Measurements from ENCODE around the gene C2orf76.
"Not testable (repeated sequence)": the region's sequence is repeated elsewhere in the genome, so short reads cannot be mapped to it uniquely, and the experiment has no call there.

C2orf76 gene

DNA sequence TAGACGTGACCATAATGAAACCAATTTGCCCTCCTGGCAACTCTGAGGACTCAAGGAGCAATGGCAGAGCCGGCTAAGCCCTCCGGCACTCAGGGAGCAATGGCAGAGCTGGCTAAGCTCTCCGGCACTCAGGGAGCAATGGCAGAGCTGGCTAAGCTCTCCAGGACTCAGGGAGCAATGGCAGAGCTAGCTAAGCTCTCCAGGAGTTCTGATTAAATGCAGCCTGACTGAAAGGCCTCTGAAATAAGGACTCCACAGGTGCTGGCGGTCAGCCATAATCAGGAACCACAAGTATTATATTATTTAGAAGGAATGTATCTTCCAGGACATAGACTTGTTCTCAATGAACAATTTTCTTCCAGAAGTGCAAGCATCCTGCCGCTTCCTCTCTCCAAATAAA lies 65.2 kb downstream of the C2orf76 start:
- no peak for DNase-seq (ENCODE audit: extremely low read depth in 1 of 2, low read depth in 1 of 2)

GRCh38 chr2:119295688-119296375 lies 70.8 kb downstream of the C2orf76 start:
- DNase-seq (ENCODE audit: extremely low read depth in 1 of 2, low read depth in 1 of 2), result no peak

DNA sequence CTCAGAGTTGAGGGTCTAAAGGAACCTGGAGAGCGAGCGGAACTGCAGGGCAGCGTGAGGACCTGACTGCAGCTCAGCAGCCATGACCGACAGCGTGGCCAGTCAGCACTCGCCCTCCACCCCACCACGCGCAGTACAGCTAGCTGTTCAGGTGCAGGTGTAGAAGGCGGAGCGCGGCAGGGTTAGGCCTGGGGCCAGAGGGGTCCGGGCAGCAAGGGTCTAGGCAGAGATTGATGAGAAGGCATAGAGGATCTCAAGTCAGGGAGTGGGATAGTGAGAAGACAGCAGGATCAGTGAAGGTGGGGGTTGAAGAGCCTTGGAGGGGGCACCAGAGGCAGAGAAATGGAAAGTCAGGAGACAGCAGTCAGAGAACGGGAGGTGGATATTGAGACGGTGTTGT lies 72.0 kb downstream of the C2orf76 start:
- no peak for DNase-seq (ENCODE audit: extremely low read depth in 1 of 2, low read depth in 1 of 2)

GRCh38 chr2:119293900-119294299 lies 72.7 kb downstream of the C2orf76 start:
- no peak for DNase-seq (ENCODE audit: extremely low read depth in 1 of 2, low read depth in 1 of 2)

GRCh38 chr2:119293254-119293653 lies 73.4 kb downstream of the C2orf76 start:
- no peak for DNase-seq (ENCODE audit: extremely low read depth in 1 of 2, low read depth in 1 of 2)

- no peak for DNase-seq (ENCODE audit: extremely low read depth in 1 of 2, low read depth in 1 of 2)
Observed at GRCh38 chr2:119292226-119292625, 74.4 kb downstream of the C2orf76 start.

DNA sequence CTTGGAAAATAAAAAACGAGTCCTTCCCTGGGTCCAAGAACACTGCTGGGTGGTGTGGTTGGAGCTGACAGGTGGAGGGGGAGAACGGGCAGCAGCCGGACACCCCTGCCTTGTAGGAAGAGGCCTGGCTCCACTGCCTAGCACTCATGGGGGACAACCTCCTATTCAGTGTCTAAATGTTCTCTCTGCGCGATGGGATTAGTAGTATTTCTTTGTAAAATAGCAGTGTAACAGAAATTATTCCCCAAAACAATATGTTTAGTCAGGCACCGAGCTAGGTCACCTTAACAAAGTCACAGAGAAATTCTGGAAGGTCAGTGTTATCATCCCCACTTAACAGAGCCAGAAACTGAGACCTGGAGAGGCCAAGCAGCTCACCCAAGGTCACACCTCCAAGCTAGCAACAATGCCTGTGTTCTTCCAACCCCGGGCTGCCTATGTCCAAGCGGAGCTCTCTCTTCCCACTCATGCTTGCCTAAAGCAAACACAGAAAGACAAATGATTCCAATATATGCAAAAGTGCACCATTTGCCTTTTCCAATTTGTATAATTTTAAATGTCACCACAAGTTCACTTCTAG lies 75.0 kb downstream of the C2orf76 start:
- DNase-seq (ENCODE audit: extremely low read depth in 1 of 2, low read depth in 1 of 2), result no peak

- peak; percentile 5 to 53 for DNase-seq (ENCODE audit: extremely low read depth in 1 of 2, low read depth in 1 of 2)
Observed at GRCh38 chr2:119290859-119291587, 75.6 kb downstream of the C2orf76 start.

GRCh38 chr2:119289642-119290041 lies 77.0 kb downstream of the C2orf76 start:
- DNase-seq (ENCODE audit: extremely low read depth in 1 of 2, low read depth in 1 of 2), result no peak

DNA sequence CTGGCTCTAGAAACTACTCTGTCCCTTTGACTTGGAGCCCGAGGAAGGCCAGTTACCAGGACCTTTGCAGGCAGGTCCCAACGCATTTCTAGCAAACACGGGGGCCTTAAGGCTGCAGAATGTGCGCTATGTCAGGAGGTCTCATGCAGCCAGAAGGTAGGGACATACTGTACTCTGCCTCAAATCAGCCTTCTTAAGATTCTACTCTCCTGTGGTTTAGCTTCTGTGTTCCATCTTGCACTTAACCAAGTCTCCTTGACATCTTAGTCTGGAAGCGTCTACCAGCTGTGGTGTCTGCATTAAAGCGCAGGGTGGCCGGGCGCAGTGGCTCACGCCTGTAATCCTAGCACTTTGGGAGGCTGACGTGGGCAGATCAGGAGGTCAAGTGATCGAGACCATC lies 77.5 kb downstream of the C2orf76 start:
- no peak for DNase-seq (ENCODE audit: extremely low read depth in 1 of 2, low read depth in 1 of 2)

GRCh38 chr2:119288576-119288975 lies 78.1 kb downstream of the C2orf76 start:
- DNase-seq (ENCODE audit: extremely low read depth in 1 of 2, low read depth in 1 of 2), result no peak

- DNase-seq (ENCODE audit: extremely low read depth in 1 of 2, low read depth in 1 of 2), result no peak
Observed at GRCh38 chr2:119286661-119287060, 80.0 kb downstream of the C2orf76 start.

- DNase-seq (ENCODE audit: extremely low read depth in 1 of 2, low read depth in 1 of 2), result no peak
Observed at GRCh38 chr2:119283873-119284331, 82.7 kb downstream of the C2orf76 start.

GRCh38 chr2:119282996-119283511 lies 83.6 kb downstream of the C2orf76 start:
- no peak for DNase-seq (ENCODE audit: extremely low read depth in 1 of 2, low read depth in 1 of 2)

DNA sequence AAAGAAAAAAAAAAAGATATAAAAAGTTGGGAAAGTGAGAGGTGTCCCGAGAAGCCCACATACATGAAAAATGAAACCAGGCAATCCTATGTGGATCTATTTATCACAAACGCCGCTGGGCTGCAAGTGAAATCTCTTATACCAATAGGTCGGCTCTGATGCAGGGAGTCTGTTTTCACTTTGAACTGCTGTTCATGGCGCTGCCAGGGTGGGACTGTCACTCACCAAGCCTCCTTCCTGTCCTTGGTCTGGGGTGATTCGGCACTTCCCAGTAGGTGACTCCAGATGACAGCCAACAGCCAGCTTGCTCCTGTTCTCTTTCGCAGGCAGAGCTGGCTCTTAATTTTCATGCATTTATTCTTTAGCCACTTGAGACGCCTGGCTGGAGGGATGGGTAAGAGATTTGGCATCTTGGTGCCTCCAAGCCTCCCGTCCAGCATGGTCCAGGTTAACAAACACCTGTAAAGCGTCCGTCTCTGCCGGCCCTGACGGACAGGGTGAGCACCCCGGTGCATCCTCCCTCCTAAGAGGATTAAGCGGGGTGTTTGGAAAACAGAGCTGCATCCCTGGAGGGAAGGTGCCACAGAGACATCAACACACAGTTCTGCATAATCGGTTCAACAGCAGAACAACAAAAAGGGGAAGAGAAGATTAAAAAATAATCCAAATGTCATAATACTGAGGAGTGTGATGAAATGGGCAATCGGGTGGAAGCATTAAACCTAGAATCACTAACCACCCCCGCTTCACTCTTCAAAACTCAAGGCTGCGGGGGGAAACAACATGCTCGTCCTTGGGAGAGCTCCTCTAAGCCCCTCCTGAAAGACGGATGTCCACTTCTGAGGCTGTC lies 84.3 kb downstream of the C2orf76 start:
- DNase-seq (ENCODE audit: extremely low read depth in 1 of 2, low read depth in 1 of 2), result no peak

DNA sequence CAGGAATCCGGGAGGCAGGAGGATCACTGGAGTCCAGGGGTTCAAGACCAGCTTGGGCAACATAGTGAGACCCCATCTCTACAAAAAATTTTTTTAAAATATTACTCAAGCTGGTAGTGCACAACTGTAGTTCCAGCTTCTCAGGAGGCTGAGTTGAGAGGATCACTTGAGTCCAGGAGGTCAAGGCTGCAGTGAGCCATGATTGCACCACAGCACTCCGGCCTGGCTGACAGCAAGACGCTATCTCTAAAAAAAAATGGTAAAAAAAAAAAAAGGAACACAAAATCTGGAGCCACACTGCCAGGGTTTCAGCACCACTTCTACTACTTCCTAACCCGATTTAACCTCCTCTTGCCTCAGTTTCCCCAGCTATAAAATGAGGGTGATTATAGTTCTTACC lies 86.0 kb downstream of the C2orf76 start:
- DNase-seq (ENCODE audit: extremely low read depth in 1 of 2, low read depth in 1 of 2), result no peak

- DNase-seq (ENCODE audit: extremely low read depth in 1 of 2, low read depth in 1 of 2), result no peak
Observed at GRCh38 chr2:119279666-119280065, 87.0 kb downstream of the C2orf76 start.

DNA sequence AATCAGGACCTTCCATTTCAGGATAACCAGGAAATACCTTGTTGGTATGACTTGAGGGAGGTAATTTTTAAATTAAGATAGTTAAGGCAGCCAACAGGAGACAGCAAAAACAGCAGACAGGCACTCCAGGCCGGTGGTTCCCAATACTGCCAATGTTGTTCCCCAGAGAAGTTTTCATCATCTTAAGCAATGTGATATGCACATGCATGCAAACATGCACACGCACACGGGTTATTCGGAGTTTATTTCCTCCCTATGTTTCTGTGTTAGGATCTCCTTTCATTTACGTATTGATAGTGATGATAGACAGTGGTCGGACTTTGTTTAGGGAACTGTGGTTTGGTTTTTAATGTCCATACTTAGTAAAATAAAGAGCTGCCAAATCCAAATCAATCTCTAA lies 87.7 kb downstream of the C2orf76 start:
- no peak for DNase-seq (ENCODE audit: extremely low read depth in 1 of 2, low read depth in 1 of 2)

DNA sequence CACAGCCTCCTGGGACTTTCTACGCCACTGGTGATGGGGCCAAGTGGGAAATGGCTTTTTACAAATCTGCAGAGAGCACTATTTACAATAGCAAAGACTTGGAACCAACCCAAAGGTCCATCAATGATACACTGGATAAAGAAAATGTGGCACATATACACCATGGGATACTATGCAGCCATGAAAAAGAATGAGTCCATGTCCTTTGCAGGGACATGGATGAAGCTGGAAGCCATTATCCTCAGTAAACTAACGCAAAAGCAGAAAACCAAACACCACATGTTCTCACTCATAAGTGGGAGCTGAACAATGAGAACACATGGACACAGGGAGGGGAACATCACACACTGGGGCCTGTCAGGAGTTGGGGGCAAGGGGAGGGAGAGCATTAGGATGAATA lies 88.2 kb downstream of the C2orf76 start:
- DNase-seq (ENCODE audit: extremely low read depth in 1 of 2, low read depth in 1 of 2), result not testable (repeated sequence)

- DNase-seq (ENCODE audit: extremely low read depth in 1 of 2, low read depth in 1 of 2), result no peak
Observed at GRCh38 chr2:119276864-119277263, 89.8 kb downstream of the C2orf76 start.

- no peak for DNase-seq (ENCODE audit: extremely low read depth in 1 of 2, low read depth in 1 of 2)
Observed at GRCh38 chr2:119267604-119268003, 99.0 kb downstream of the C2orf76 start.

Data from stimulated activated CD8-positive, alpha-beta memory T cell treated with anti-CD3 and anti-CD28 coated beads, Interleukin-7, amount 100 ng/mL, for 48 hours (primary cell).